Measurements from ENCODE around the gene DNAJB9.

GRCh38 chr7:108603656-108604306 is 34.1 kb downstream of the DNAJB9 start:
- TF ChIP-seq CTCF (IDR thresholded peaks at IDR 0.05; ENCODE audit: low read depth, low read length) (no peak), POLR2A (IDR thresholded peaks at IDR 0.05; ENCODE audit: extremely low read depth, insufficient read length) (no peak), MAX (IDR thresholded peaks at IDR 0.05; ENCODE audit: low read depth, low read length) (no peak)

Measured in NB4 (cell line).